ENCODE results near the gene ANAPC4. TPM values are rescaled to one million over a fixed set of nuclear protein-coding genes. Genes with fewer than 3 reads are reported as not detected.

Gene ANAPC4
- total and polyA plus RNA-seq, 4 donors = 15.4 to 98.5 (median 32.5) TPM

DNA sequence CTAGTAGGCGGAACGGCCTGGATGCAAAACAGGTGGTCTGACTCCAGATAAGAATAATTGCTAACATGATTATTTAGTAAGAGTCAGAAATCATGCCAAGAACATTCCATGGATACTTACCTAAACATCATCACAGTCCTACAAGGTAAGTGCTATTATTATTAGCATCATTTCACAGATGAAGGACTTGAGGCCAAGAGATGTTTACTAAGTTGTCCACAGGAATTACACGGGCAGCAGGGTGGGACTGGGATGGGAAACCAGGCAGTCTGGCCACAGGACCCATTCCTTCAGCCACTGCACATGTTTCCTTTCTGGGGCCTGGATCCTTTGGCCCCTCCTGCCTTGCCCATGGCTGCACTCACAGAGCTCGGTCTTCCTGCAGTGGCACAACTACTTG lies 48.3 kb downstream of the ANAPC4 start:
- Histone ChIP-seq H3K4me1 (ENCODE audit: control insufficient read depth in 5 of 5, insufficient read depth in 5 of 5, low read length in 5 of 5) (peaks cover 0 to 17% (median 2%) of the 10 kb centered on the region in 5 donors), H3K27ac (ENCODE audit: low read depth in 1 of 2, low read length in 1 of 2) (peak overlapping the region in 1 of 2 donors; percentile 37), H3K4me3 (no peak overlapping the region), H3K27me3 (ENCODE audit: control insufficient read depth in 3 of 3, insufficient read depth in 3 of 3, low read length in 2 of 3) (no peaks in the 10 kb centered on the region), H3K9me3 (ENCODE audit: control insufficient read depth in 4 of 4, insufficient read depth in 3 of 4, low read length in 3 of 4) (no peaks in the 10 kb centered on the region), H3K36me3 (ENCODE audit: control insufficient read depth in 4 of 4, insufficient read depth in 4 of 4, low read length in 4 of 4) (peaks cover 0 to 3% (median 0%) of the 10 kb centered on the region in 4 donors), H3K9ac (ENCODE audit: insufficient read depth in 1 of 2, low read length in 2 of 2) (no peak overlapping the region)
- 65 to 85% methylated on average over 4 of the region's 4 CpGs for WGBS, 2 donors
- TF ChIP-seq, protein P1, sequence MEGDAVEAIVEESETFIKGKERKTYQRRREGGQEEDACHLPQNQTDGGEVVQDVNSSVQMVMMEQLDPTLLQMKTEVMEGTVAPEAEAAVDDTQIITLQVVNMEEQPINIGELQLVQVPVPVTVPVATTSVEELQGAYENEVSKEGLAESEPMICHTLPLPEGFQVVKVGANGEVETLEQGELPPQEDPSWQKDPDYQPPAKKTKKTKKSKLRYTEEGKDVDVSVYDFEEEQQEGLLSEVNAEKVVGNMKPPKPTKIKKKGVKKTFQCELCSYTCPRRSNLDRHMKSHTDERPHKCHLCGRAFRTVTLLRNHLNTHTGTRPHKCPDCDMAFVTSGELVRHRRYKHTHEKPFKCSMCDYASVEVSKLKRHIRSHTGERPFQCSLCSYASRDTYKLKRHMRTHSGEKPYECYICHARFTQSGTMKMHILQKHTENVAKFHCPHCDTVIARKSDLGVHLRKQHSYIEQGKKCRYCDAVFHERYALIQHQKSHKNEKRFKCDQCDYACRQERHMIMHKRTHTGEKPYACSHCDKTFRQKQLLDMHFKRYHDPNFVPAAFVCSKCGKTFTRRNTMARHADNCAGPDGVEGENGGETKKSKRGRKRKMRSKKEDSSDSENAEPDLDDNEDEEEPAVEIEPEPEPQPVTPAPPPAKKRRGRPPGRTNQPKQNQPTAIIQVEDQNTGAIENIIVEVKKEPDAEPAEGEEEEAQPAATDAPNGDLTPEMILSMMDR (IDR thresholded peaks at IDR 0.05; ENCODE audit: control extremely low read depth, extremely low read depth) = no peak
- DNase-seq (no peak), ATAC-seq (ENCODE audit: insufficient read depth, low FRiP score) (peak; percentile 67)

DNA sequence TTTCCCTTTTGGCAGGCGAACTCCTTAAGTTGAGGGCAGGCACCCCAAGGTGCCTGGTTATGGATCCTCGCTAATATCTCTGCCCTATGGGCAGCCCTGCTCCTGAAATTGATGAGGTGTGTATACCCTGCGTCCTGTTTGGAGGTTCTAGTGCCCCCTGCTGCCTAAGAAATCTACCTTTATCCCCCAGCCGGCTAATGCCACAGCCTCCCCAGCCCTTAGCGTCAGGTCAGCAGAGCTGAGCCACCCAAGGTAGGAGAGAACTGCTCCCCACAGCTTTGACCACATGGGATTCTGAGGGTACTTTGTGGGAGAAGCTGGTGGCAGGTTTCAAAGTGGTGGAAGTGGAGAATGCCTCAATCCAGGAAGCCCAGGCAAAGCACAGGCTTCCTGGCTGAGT lies 50.8 kb downstream of the ANAPC4 start:
- no peaks in the 10 kb centered on the region for H3K27me3 ChIP-seq (ENCODE audit: control insufficient read depth in 3 of 3, insufficient read depth in 3 of 3, low read length in 2 of 3)
- DNase-seq = no peak
- TF ChIP-seq, protein P1 (IDR thresholded peaks at IDR 0.05; ENCODE audit: control extremely low read depth, extremely low read depth) = no peak
- H3K27ac ChIP-seq (ENCODE audit: low read depth in 1 of 2, low read length in 1 of 2) = no peak overlapping the region
- ATAC-seq (ENCODE audit: insufficient read depth, low FRiP score) = no peak
- H3K36me3 ChIP-seq (ENCODE audit: control insufficient read depth in 4 of 4, insufficient read depth in 4 of 4, low read length in 4 of 4) = peaks cover 0 to 3% (median 0%) of the 10 kb centered on the region in 4 donors
- no peaks in the 10 kb centered on the region for H3K9me3 ChIP-seq (ENCODE audit: control insufficient read depth in 4 of 4, insufficient read depth in 3 of 4, low read length in 3 of 4)
- WGBS, 2 donors = 79 to 92% methylated on average over 5 of the region's 5 CpGs
- no peak overlapping the region for H3K9ac ChIP-seq (ENCODE audit: insufficient read depth in 1 of 2, low read length in 2 of 2)
- peaks cover 0 to 2% (median 0%) of the 10 kb centered on the region in 5 donors for H3K4me1 ChIP-seq (ENCODE audit: control insufficient read depth in 5 of 5, insufficient read depth in 5 of 5, low read length in 5 of 5)
- H3K4me3 ChIP-seq = no peak overlapping the region

DNA sequence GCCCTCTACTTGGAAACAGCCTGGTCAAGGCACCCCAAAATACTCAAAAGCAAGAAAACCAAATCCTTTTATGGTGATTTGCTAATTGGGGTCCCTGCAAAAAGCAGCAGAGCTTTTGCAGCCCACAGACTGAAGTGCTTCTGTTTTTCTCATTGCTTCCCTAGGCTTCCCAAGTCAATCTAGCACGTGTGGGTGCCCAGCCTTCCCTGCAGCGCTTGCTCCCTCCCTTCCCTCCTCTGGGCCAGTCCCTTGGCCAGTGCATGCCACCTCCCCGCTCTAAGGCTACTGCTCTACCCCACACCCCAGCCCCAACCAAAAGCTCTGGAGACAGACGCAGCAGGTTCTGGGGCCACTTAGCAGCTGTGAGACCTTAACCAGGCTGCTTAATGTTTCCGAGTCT lies 53.6 kb downstream of the ANAPC4 start:
- no peaks in the 10 kb centered on the region for H3K27me3 ChIP-seq (ENCODE audit: control insufficient read depth in 3 of 3, insufficient read depth in 3 of 3, low read length in 2 of 3)
- no peak overlapping the region for H3K9ac ChIP-seq (ENCODE audit: insufficient read depth in 1 of 2, low read length in 2 of 2)
- ATAC-seq (ENCODE audit: insufficient read depth, low FRiP score) (no peak), DNase-seq (no peak)
- TF ChIP-seq, protein P1 (IDR thresholded peaks at IDR 0.05; ENCODE audit: control extremely low read depth, extremely low read depth) = no peak
- no peaks in the 10 kb centered on the region for H3K4me1 ChIP-seq (ENCODE audit: control insufficient read depth in 5 of 5, insufficient read depth in 5 of 5, low read length in 5 of 5)
- no peaks in the 10 kb centered on the region for H3K9me3 ChIP-seq (ENCODE audit: control insufficient read depth in 4 of 4, insufficient read depth in 3 of 4, low read length in 3 of 4)
- H3K36me3 ChIP-seq (ENCODE audit: control insufficient read depth in 4 of 4, insufficient read depth in 4 of 4, low read length in 4 of 4) = peaks cover 0 to 1% (median 0%) of the 10 kb centered on the region in 4 donors
- WGBS, 2 donors = 88 to 92% methylated on average over 5 of the region's 5 CpGs
- no peak overlapping the region for H3K27ac ChIP-seq (ENCODE audit: low read depth in 1 of 2, low read length in 1 of 2)
- no peak overlapping the region for H3K4me3 ChIP-seq

Measured in lung (tissue), 12 donors.